Activated T-helper 2 cell treated with anti-CD3 and anti-CD28 coated beads, Interferon-gamma antibody, Interleukin-2, Interleukin-4, amounts not matched to agents 10 μg/mL and 5 μg/mL and 100 μg/mL, durations not matched to agents 14 hours and 24 hours and 36 hours (primary cell): ENCODE results near the gene PCDHGA8. TPM values are rescaled to one million over a fixed set of nuclear protein-coding genes. Genes with fewer than 3 reads are reported as not detected.
"Not testable (repeated sequence)": the region's sequence is repeated elsewhere in the genome, so short reads cannot be mapped to it uniquely, and the experiment has no call there.

Experiments
- DNase-seq: peaks from one replicate; pipeline ENCODE4 v3.0.0; 2021; ENCODE audit warnings: low spot score
- H3K27ac Mint-ChIP-seq: one replicate; pipeline ENCODE4 v1.8.0; 2021; ENCODE audit warnings: mixed read lengths
- H3K27me3 Mint-ChIP-seq: one replicate; pipeline ENCODE4 v1.8.0; 2021; ENCODE audit warnings: low read depth, mixed read lengths
- H3K36me3 Mint-ChIP-seq: one replicate; pipeline ENCODE4 v1.8.0; 2021; ENCODE audit warnings: low read depth, mixed read lengths
- H3K4me1 Mint-ChIP-seq: one replicate; pipeline ENCODE4 v1.8.0; 2021; ENCODE audit warnings: low read depth, mixed read lengths
- H3K4me3 Mint-ChIP-seq: one replicate; pipeline ENCODE4 v1.8.0; 2021; ENCODE audit warnings: low read depth, mild to moderate bottlenecking, moderate library complexity, mixed read lengths
- H3K9me3 Mint-ChIP-seq: one replicate; pipeline ENCODE4 v1.8.0; 2021; ENCODE audit warnings: mixed read lengths
- intact Hi-C: fragments of 100-400 bp; cut with micrococcal nuclease; formaldehyde crosslinking; loops from one replicate; pipeline ENCODE4 v1.15.1; 2023
- total RNA-seq: library from RNA; stranded (reverse); gene quantifications from 2 replicates; pipeline ENCODE4 v1.2.3, GENCODE V29; 2022

Gene PCDHGA8
- total RNA-seq, 1 donor from 2014 or later = 0.07 TPM

DNA sequence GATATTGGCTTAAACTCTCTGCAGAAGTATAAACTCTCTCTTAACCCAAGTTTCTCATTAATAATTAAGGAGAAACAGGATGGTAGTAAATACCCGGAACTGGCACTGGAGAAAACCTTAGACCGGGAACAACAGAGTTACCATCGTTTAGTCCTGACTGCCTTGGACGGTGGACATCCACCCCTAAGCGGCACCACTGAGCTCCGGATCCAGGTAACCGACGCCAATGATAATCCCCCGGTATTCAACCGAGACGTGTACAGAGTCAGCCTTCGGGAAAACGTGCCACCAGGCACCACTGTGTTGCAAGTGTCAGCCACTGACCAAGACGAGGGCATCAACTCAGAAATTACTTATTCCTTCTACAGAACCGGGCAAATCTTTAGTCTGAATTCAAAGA, 6.2 kb downstream of the PCDHGA8 start:
- H3K27me3 Mint-ChIP-seq = peaks cover 23% of the 10 kb centered on the region
- intact Hi-C loops = no loop called here
- H3K27ac Mint-ChIP-seq = no peak overlapping the region
- H3K36me3 Mint-ChIP-seq = no peaks in the 10 kb centered on the region
- no peak overlapping the region for H3K4me3 Mint-ChIP-seq
- H3K4me1 Mint-ChIP-seq = no peaks in the 10 kb centered on the region
- peaks cover 35% of the 10 kb centered on the region for H3K9me3 Mint-ChIP-seq
- DNase-seq = no peak

DNA sequence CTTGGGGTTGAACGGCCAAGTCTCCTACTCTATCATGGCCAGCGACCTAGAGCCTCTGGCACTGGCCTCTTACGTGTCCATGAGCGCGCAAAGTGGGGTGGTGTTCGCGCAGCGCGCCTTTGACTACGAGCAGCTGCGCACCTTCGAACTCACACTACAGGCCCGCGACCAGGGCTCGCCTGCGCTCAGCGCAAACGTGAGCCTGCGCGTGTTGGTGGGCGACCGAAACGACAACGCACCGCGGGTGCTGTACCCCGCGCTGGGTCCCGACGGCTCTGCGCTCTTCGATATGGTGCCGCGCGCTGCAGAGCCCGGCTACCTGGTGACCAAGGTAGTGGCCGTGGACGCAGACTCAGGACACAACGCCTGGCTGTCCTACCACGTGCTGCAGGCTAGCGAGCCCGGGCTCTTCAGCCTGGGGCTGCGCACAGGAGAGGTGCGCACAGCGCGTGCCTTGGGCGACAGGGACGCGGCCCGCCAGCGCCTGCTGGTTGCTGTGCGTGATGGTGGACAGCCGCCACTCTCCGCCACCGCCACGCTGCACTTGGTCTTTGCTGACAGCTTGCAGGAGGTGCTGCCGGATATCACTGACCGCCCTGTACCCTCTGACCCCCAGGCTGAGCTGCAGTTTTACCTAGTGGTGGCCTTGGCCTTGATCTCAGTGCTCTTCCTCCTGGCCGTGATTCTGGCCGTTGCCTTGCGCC, 7.3 kb downstream of the PCDHGA8 start:
- intact Hi-C loops = no loop called here
- H3K4me3 Mint-ChIP-seq = no peak overlapping the region
- H3K27me3 Mint-ChIP-seq = peaks cover 25% of the 10 kb centered on the region
- DNase-seq = no peak
- peaks cover 30% of the 10 kb centered on the region for H3K9me3 Mint-ChIP-seq
- no peak overlapping the region for H3K27ac Mint-ChIP-seq
- H3K36me3 Mint-ChIP-seq = no peaks in the 10 kb centered on the region
- no peaks in the 10 kb centered on the region for H3K4me1 Mint-ChIP-seq

DNA sequence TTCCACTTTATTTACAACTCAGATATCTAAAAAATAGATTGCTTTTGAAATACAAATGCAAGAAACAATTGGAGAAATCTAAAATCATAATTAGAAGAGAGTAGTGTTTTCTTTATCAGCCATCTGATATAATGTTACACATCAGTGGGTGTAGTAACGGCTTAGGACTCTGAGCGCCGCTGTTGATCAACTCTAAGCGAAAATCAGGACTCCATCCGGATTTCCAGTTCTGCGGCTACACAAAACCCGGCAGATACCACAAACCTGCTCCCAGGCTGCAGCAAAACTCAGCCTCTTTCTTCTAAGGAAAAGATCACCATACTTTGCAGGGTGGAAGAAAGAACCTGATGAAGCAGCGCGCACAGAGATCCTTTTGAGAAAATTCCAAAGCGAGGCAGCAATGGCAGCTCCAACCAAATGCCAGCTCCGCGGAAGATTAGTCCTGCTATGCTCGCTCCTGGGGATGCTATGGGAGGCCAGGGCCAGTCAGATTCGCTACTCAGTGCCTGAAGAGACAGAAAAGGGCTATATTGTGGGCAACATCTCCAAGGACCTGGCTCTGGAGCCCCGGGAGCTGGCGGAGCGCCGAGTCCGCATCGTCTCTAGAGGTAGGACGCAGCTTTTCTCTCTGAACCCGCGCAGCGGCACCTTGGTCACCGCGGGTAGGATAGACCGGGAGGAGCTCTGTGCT, 10.3 kb downstream of the PCDHGA8 start, which contains the start of gene PCDHGA9:
PCDHGA9 (plus strand) TSS at position 226 of the 691 bp plus-strand sequence; CDS start at position 401, 175 bp downstream.
- intact Hi-C loops = no loop called here
- H3K27me3 Mint-ChIP-seq = peaks cover 30% of the 10 kb centered on the region

DNA sequence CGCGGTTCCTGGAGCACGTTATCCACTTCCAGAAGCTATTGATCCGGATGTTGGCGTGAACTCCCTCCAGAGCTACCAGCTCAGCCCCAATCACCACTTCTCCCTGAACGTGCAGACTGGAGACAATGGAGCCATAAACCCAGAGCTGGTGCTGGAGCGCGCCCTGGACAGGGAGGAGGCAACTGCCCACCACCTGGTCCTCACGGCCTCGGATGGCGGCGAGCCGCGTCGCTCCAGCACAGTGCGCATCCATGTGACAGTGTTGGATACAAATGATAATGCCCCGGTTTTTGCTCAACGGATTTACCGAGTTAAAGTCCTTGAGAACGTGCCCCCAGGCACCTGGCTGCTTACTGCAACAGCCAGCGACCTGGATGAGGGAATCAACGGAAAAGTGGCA, 11.0 kb downstream of the PCDHGA8 start:
- H3K4me3 Mint-ChIP-seq = no peak overlapping the region
- intact Hi-C loops = no loop called here
- peaks cover 36% of the 10 kb centered on the region for H3K27me3 Mint-ChIP-seq
- peaks cover 2% of the 10 kb centered on the region for H3K4me1 Mint-ChIP-seq
- H3K36me3 Mint-ChIP-seq = peaks cover 2% of the 10 kb centered on the region
- DNase-seq = no peak
- no peak overlapping the region for H3K27ac Mint-ChIP-seq
- peaks cover 30% of the 10 kb centered on the region for H3K9me3 Mint-ChIP-seq

More for the DNA sequence above, 10.3 kb downstream of the PCDHGA8 start, which contains the start of gene PCDHGA9:
- Mint-ChIP-seq H3K36me3 (no peaks in the 10 kb centered on the region), H3K4me3 (no peak within 1 kb of the TSS), H3K9me3 (peaks cover 29% of the 10 kb centered on the region), H3K4me1 (no peaks in the 10 kb centered on the region), H3K27ac (no peak within 1 kb of the TSS)
- no peak for DNase-seq

DNA sequence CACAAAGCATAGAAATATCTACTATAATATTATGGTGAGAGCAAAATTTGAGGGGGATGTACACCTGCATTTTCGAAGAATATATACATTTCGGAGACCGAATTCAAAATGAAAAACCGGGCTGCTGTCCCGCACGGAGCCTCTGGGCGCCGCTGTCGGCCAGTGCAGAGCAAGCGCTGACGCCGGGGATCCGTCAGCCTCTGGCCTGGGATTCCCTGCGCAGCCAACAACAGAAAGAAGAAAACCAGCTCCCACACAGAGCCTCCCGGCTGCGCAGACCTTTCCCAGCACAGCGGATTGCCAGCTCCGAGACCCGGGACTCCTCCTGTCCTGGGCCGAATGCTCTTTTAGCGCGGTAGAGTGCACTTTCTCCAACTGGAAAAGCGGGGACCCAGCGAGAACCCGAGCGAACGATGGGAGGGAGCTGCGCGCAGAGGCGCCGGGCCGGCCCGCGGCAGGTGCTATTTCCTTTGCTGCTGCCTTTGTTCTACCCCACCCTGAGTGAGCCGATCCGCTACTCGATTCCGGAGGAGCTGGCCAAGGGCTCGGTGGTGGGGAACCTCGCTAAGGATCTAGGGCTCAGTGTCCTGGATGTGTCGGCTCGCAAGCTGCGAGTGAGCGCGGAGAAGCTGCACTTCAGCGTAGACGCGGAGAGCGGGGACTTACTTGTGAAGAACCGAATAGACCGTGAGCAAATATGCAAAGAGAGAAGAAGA, 15.5 kb downstream of the PCDHGA8 start, which contains the start of gene PCDHGB6:
PCDHGB6 (plus strand) TSS at position 232 of the 716 bp plus-strand sequence; CDS start at position 414, 182 bp downstream.
- not testable (repeated sequence) for DNase-seq, H3K27ac Mint-ChIP-seq, H3K4me1 Mint-ChIP-seq
- Mint-ChIP-seq H3K27me3 (peaks cover 40% of the 10 kb centered on the region), H3K9me3 (peaks cover 23% of the 10 kb centered on the region), H3K36me3 (peaks cover 10% of the 10 kb centered on the region), H3K4me3 (peak within 1 kb of the TSS; percentile 55)
- intact Hi-C loops = loop anchor here (5.0 kb wide), 1 partner anchor 171 kb away; no protein-coding TSS in a partner anchor

DNA sequence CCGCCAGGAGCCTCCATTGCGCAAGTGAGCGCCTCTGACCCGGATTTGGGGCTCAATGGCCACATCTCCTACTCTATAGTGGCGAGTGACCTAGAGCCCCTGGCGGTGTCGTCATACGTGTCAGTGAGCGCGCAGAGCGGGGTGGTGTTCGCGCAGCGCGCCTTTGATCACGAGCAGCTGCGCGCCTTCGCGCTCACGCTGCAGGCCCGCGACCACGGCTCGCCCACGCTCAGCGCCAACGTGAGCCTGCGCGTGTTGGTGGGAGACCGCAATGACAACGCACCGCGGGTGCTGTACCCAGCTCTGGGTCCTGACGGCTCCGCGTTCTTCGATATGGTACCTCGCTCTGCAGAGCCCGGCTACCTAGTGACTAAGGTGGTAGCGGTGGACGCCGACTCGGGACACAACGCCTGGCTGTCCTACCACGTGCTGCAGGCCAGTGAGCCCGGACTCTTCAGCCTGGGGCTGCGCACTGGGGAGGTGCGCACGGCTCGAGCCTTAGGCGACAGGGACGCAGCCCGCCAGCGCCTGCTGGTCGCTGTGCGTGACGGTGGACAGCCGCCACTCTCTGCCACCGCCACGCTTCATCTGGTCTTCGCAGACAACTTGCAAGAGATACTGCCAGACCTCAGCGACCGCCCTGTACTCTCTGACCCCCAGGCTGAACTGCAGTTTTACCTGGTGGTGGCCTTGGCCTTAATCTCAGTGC, 17.3 kb downstream of the PCDHGA8 start:
- DNase-seq = no peak
- Mint-ChIP-seq H3K27me3 (peaks cover 51% of the 10 kb centered on the region), H3K36me3 (peaks cover 13% of the 10 kb centered on the region), H3K9me3 (peaks cover 24% of the 10 kb centered on the region), H3K4me1 (peaks cover 16% of the 10 kb centered on the region), H3K27ac (no peak overlapping the region), H3K4me3 (no peak overlapping the region)
- intact Hi-C loops = loop anchor here (5.0 kb wide), 1 partner anchor 172 kb away; no protein-coding TSS in a partner anchor

DNA sequence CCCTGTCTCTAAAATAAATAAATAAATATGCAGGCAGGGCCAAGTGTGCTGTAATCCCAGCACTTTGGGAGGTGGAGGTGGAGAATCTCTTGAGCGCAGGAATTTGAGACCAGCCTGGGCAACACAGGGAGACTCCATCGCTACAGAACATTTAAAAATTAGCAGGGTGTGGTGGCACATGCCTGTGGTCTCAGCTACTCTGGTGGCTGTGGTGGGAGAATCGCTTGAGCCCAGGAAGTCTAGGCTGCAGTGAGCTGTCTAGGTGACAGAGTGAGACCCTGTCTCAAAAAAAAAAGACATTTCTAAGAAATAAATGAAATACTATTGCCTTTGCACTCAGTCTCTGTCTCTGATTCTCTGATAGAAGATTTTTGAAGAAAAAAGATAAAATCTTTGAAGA, 19.1 kb downstream of the PCDHGA8 start:
- Mint-ChIP-seq H3K27me3 (peaks cover 61% of the 10 kb centered on the region), H3K4me1 (peaks cover 16% of the 10 kb centered on the region), H3K36me3 (peaks cover 13% of the 10 kb centered on the region), H3K9me3 (peaks cover 24% of the 10 kb centered on the region), H3K27ac (no peak overlapping the region), H3K4me3 (no peak overlapping the region)
- intact Hi-C loops = no loop called here
- DNase-seq = no peak

DNA sequence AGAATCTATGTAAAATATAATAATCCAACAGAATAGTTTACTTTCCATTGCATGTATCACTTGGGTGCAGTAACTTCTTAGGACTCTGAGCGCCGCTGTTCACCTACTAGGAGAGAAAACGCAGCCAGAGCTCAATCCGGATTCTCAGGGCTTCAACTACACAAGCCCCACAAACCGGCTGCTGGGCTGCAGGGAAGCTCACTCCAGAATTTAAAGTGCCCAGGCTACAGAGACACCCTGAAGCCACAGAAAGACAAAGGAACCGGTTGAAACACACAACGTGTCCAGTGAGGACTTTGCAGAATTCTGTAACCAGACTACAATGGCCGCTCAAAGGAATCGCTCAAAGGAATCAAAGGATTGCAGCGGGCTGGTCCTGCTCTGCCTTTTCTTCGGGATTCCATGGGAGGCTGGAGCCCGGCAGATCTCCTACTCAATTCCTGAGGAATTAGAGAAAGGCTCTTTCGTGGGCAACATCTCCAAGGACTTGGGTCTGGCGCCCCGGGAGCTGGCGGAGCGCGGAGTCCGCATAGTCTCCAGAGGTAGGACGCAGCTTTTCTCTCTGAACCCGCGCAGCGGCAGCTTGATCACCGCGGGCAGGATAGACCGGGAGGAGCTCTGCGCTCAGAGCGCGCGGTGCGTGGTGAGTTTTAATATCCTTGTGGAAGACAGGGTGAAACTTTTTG, 20.6 kb downstream of the PCDHGA8 start, which contains the start of gene PCDHGA10:
PCDHGA10 (plus strand) TSS at position 134 of the 686 bp plus-strand sequence; CDS start at position 323, 189 bp downstream.
- H3K27me3 Mint-ChIP-seq = peaks cover 60% of the 10 kb centered on the region
- peaks cover 16% of the 10 kb centered on the region for H3K36me3 Mint-ChIP-seq
- peaks cover 18% of the 10 kb centered on the region for H3K4me1 Mint-ChIP-seq
- no peak within 1 kb of the TSS for H3K27ac Mint-ChIP-seq
- intact Hi-C loops = loop anchor here (2.0 kb wide), 1 partner anchor 100 kb away; no protein-coding TSS in a partner anchor
- H3K9me3 Mint-ChIP-seq = peaks cover 18% of the 10 kb centered on the region
- H3K4me3 Mint-ChIP-seq = peak within 1 kb of the TSS; percentile 82
- DNase-seq = no peak

DNA sequence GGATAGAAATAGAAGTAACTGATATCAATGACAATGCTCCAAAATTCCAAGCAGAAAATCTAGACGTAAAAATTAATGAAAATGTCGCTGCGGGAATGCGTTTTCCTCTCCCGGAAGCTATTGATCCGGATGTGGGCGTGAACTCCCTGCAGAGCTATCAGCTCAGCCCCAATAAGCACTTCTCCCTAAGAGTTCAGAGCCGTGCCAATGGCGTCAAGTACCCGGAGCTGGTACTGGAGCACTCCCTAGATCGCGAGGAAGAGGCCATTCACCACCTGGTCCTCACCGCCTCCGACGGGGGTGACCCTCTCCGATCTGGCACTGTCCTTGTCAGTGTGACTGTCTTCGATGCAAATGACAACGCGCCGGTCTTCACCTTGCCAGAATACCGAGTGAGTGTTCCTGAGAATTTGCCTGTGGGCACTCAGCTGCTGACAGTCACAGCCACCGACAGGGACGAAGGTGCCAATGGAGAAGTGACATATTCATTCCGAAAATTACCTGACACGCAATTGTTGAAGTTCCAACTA, 21.2 kb downstream of the PCDHGA8 start:
- intact Hi-C loops = loop anchor here (2.0 kb wide), 1 partner anchor 99 kb away; no protein-coding TSS in a partner anchor
- Mint-ChIP-seq H3K4me1 (peaks cover 19% of the 10 kb centered on the region), H3K4me3 (peak overlapping the region; percentile 82), H3K36me3 (peaks cover 16% of the 10 kb centered on the region), H3K9me3 (peaks cover 21% of the 10 kb centered on the region), H3K27me3 (peaks cover 62% of the 10 kb centered on the region), H3K27ac (no peak overlapping the region)
- no peak for DNase-seq

DNA sequence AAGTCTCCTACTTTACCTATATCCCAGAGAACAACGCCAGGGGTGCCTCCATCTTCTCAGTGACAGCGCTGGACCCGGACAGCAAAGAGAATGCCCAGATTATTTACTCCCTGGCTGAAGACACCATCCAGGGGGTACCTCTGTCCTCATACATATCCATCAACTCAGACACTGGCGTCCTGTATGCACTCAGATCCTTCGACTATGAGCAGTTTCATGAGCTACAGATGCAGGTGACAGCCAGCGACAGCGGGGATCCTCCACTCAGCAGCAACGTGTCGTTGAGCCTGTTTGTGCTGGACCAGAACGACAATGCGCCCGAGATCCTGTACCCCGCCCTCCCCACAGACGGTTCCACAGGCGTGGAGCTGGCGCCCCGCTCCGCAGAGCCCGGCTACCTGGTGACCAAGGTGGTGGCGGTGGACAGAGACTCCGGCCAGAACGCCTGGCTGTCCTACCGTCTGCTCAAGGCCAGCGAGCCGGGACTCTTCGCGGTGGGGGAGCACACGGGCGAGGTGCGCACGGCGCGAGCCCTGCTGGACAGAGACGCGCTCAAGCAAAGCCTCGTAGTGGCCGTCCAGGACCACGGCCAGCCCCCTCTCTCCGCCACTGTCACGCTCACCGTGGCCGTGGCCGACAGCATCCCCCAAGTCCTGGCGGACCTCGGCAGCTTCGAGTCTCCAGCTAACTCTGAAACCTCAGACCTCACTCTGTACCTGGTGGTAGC, 22.3 kb downstream of the PCDHGA8 start:
- H3K9me3 Mint-ChIP-seq = peaks cover 21% of the 10 kb centered on the region
- peaks cover 59% of the 10 kb centered on the region for H3K27me3 Mint-ChIP-seq
- H3K36me3 Mint-ChIP-seq = peaks cover 12% of the 10 kb centered on the region
- DNase-seq, intact Hi-C loops, H3K27ac Mint-ChIP-seq: not testable (repeated sequence)
- H3K4me1 Mint-ChIP-seq = peaks cover 19% of the 10 kb centered on the region
- peak overlapping the region; percentile 17 for H3K4me3 Mint-ChIP-seq

DNA sequence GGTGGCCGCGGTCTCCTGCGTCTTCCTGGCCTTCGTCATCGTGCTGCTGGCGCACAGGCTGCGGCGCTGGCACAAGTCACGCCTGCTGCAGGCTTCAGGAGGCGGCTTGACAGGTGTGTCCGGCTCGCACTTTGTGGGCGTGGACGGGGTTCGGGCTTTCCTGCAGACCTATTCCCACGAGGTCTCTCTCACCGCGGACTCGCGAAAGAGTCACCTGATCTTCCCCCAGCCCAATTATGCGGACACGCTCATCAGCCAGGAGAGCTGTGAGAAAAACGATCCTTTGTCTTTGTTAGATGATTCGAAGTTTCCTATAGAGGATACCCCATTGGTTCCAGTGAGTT, 22.8 kb downstream of the PCDHGA8 start:
- H3K4me3 Mint-ChIP-seq, intact Hi-C loops: not testable (repeated sequence)

More for the DNA sequence above, 22.8 kb downstream of the PCDHGA8 start:
- Mint-ChIP-seq H3K27me3 (peaks cover 61% of the 10 kb centered on the region), H3K36me3 (peaks cover 12% of the 10 kb centered on the region), H3K4me1 (peaks cover 19% of the 10 kb centered on the region), H3K9me3 (peaks cover 19% of the 10 kb centered on the region)
- DNase-seq, H3K27ac Mint-ChIP-seq: not testable (repeated sequence)
